Measurements from ENCODE around the gene SEPHS2. TPM values are rescaled to one million over a fixed set of nuclear protein-coding genes. Genes with fewer than 3 reads are reported as not detected.

SEPHS2 gene
- total RNA-seq, 1 experiment from 2014 or later, result 8.4 TPM

DNA sequence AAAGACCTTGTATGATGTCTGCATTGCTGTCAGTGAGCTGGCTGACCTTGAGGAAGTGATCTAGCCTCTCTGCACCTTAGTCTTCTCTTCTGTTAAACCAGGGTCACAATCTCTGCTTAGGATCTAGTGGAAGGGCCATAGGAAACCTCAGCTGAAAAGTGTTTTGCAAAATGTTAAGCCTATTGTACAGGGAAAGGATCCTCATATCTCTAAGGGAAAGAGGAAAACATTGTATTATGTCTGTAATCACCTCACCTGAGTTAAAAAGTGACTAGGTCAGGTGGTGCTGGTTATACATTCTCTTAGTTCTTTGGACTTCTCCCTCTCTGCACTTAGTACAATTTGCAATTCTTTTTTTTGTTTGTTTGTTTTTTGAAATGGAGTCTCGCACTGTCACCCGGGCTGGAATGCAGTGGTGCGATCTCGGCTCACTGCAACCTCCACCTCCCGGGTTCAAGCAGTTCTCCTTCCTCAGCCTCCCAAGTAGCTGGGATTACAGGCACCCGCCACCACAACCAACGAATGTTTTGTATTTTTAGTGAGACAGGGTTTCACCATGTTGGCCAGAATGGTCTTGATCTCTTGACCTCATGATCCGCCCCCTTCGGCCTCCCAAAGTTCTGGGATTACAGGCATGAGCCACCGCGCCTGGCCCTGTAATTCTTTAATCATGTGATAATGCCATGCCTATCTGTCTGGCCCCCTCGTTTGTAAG is 2.0 kb upstream of the SEPHS2 start:
- ATAC-seq, result no peak
- no peak overlapping the region for H3K4me2 ChIP-seq (ENCODE audit: low read length)
- H3K4me1 ChIP-seq (ENCODE audit: insufficient read depth, low read length), result peaks cover 19% of the 10 kb centered on the region
- H3F3A ChIP-seq (ENCODE audit: low read length, unreplicated experiment), result no peaks in the 10 kb centered on the region
- CTCF ChIA-PET, result no interaction called here
- H3K79me2 ChIP-seq (ENCODE audit: low read length), result peaks cover 24% of the 10 kb centered on the region
- intact Hi-C loops (cut with micrococcal nuclease), result loop anchor here (10.0 kb wide), 1 partner anchor 77 kb away; the partner anchor contains the start of gene ZNF768
- TF ChIP-seq EZH2phosphoT487 (IDR thresholded peaks at IDR 0.05; ENCODE audit: borderline replicate concordance, low read length), result no peak
- BruUV-seq (replicated peaks), result no TSS peak
- H2AFZ ChIP-seq (ENCODE audit: low read length), result no peak overlapping the region
- no peak overlapping the region for H3K9ac ChIP-seq (ENCODE audit: low read length)
- H4K20me1 ChIP-seq (ENCODE audit: low read length), result no peaks in the 10 kb centered on the region
- H3K36me3 ChIP-seq (ENCODE audit: low read depth, low read length), result no peaks in the 10 kb centered on the region
- no peaks in the 10 kb centered on the region for H3K9me3 ChIP-seq (ENCODE audit: low read length)
- H3K27ac ChIP-seq (ENCODE audit: low read length), result no peak overlapping the region
- no peak overlapping the region for H3K4me3 ChIP-seq (ENCODE audit: low read length)
- POLR2A ChIA-PET (ENCODE audit: unreplicated experiment), result no interaction called here
- DNase-seq, result no peak
- no peaks in the 10 kb centered on the region for H3K9me2 ChIP-seq (replicated peaks; ENCODE audit: low read length)
- H3K27me3 ChIP-seq (ENCODE audit: low read length), result no peaks in the 10 kb centered on the region

DNA sequence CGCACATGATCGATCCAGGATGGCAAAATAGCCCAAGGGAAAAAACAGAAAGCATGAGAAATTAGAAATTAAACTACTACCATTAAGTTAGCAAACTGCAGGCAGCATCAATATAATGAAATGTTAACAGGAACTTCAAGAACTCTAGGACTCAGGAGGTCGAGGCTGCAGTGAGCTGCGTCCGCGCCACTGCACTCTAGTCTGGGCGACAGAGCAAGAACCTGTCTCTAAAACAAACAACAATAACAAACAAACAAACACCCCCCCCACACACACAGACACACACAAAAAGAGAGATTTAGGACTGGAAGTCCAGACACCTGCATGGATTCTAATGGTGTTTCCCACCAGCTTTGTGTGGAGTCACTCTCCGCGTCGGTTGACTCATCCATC is 525 bp upstream of the SEPHS2 start:
- no peak overlapping the region for H3K27ac ChIP-seq (ENCODE audit: low read length)

GRCh38 chr16:30445149-30445407 is 596 bp downstream of the SEPHS2 start:
- H4K20me1 ChIP-seq (ENCODE audit: low read length), result no peaks in the 10 kb centered on the region
- H3K4me2 ChIP-seq (ENCODE audit: low read length), result peak overlapping the region; percentile 98
- H3K27me3 ChIP-seq (ENCODE audit: low read length), result no peaks in the 10 kb centered on the region
- ChIA-PET POLR2A (ENCODE audit: unreplicated experiment) (no interaction called here), CTCF (no interaction called here)
- peak overlapping the region; percentile 96 for H2AFZ ChIP-seq (ENCODE audit: low read length)
- no peaks in the 10 kb centered on the region for H3K36me3 ChIP-seq (ENCODE audit: low read depth, low read length)
- TF ChIP-seq EZH2 (IDR thresholded peaks at IDR 0.05; ENCODE audit: low read length, unreplicated experiment), result no peak
- TF ChIP-seq, protein P1, sequence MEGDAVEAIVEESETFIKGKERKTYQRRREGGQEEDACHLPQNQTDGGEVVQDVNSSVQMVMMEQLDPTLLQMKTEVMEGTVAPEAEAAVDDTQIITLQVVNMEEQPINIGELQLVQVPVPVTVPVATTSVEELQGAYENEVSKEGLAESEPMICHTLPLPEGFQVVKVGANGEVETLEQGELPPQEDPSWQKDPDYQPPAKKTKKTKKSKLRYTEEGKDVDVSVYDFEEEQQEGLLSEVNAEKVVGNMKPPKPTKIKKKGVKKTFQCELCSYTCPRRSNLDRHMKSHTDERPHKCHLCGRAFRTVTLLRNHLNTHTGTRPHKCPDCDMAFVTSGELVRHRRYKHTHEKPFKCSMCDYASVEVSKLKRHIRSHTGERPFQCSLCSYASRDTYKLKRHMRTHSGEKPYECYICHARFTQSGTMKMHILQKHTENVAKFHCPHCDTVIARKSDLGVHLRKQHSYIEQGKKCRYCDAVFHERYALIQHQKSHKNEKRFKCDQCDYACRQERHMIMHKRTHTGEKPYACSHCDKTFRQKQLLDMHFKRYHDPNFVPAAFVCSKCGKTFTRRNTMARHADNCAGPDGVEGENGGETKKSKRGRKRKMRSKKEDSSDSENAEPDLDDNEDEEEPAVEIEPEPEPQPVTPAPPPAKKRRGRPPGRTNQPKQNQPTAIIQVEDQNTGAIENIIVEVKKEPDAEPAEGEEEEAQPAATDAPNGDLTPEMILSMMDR (conservative IDR thresholded peaks at IDR 0.05; ENCODE audit: low read depth, low read length), result no peak
- TF ChIP-seq EZH2phosphoT487 (IDR thresholded peaks at IDR 0.05; ENCODE audit: borderline replicate concordance, low read length), result no peak
- H3K4me1 ChIP-seq (ENCODE audit: insufficient read depth, low read length), result peaks cover 19% of the 10 kb centered on the region
- H3K27ac ChIP-seq (ENCODE audit: low read length), result no peak overlapping the region; the same call in 1 of the 2 replicates
- no peaks in the 10 kb centered on the region for H3K9me3 ChIP-seq (ENCODE audit: low read length)
- BruUV-seq (replicated peaks), result no TSS peak
- intact Hi-C loops (cut with micrococcal nuclease), result loop anchor here (10.0 kb wide), 1 partner anchor 80 kb away; the partner anchor contains the start of gene ZNF768
- H3F3A ChIP-seq (ENCODE audit: low read length, unreplicated experiment), result no peaks in the 10 kb centered on the region
- peaks cover 24% of the 10 kb centered on the region for H3K79me2 ChIP-seq (ENCODE audit: low read length)
- DNase-seq (no peak), ATAC-seq (no peak)
- no peaks in the 10 kb centered on the region for H3K9me2 ChIP-seq (replicated peaks; ENCODE audit: low read length)
- peak overlapping the region; percentile 96 for H3K4me3 ChIP-seq (ENCODE audit: low read length)
- peak overlapping the region; percentile 94 for H3K9ac ChIP-seq (ENCODE audit: low read length)

More for the DNA sequence above, 525 bp upstream of the SEPHS2 start:
- TF ChIP-seq EZH2phosphoT487 (IDR thresholded peaks at IDR 0.05; ENCODE audit: borderline replicate concordance, low read length), result no peak
- no peak for TF ChIP-seq EZH2 (IDR thresholded peaks at IDR 0.05; ENCODE audit: low read length, unreplicated experiment)
- TF ChIP-seq, protein P1 (conservative IDR thresholded peaks at IDR 0.05; ENCODE audit: low read depth, low read length), result no peak
- H3K4me3 ChIP-seq (ENCODE audit: low read length), result peak overlapping the region; percentile 96
- H3K9me3 ChIP-seq (ENCODE audit: low read length), result no peaks in the 10 kb centered on the region
- no peaks in the 10 kb centered on the region for H3F3A ChIP-seq (ENCODE audit: low read length, unreplicated experiment)
- H4K20me1 ChIP-seq (ENCODE audit: low read length), result no peaks in the 10 kb centered on the region
- H3K4me2 ChIP-seq (ENCODE audit: low read length), result peak overlapping the region; percentile 98
- POLR2A ChIA-PET (ENCODE audit: unreplicated experiment), result no interaction called here
- DNase-seq (no peak), ATAC-seq (no peak)
- H2AFZ ChIP-seq (ENCODE audit: low read length), result peak overlapping the region; percentile 96
- CTCF ChIA-PET, result no interaction called here
- H3K36me3 ChIP-seq (ENCODE audit: low read depth, low read length), result no peaks in the 10 kb centered on the region
- intact Hi-C loops (cut with micrococcal nuclease), result loop anchor here (10.0 kb wide), 1 partner anchor 79 kb away; the partner anchor contains the start of gene ZNF768
- peaks cover 24% of the 10 kb centered on the region for H3K79me2 ChIP-seq (ENCODE audit: low read length)
- no peaks in the 10 kb centered on the region for H3K9me2 ChIP-seq (replicated peaks; ENCODE audit: low read length)
- H3K4me1 ChIP-seq (ENCODE audit: insufficient read depth, low read length), result peaks cover 19% of the 10 kb centered on the region
- peak overlapping the region; percentile 94; the same call in 1 of the 2 replicates for H3K9ac ChIP-seq (ENCODE audit: low read length)
- BruUV-seq (replicated peaks), result TSS peak; percentile 89
- no peaks in the 10 kb centered on the region for H3K27me3 ChIP-seq (ENCODE audit: low read length)
